Measurements from ENCODE around the gene PPIL6.

Gene PPIL6

GRCh38 chr6:109440331-109441068, at the start of gene PPIL6, which contains the start of gene SMPD2:
TSS of gene PPIL6 (minus strand) at chr6:109440628. CDS start at chr6:109440590, 38 bp downstream.
TSS of gene SMPD2 (plus strand) at chr6:109440724. CDS start at chr6:109441122, 398 bp downstream.
- DNase-seq: peak; percentile 89 to 97 (median 94)

GRCh38 chr6:109488001-109488400, 47.6 kb upstream of the PPIL6 start:
- DNase-seq: no peak

GRCh38 chr6:109486068-109486467, 45.6 kb upstream of the PPIL6 start:
- DNase-seq: no peak

GRCh38 chr6:109485266-109485935, 45.0 kb upstream of the PPIL6 start:
- no peak for DNase-seq

GRCh38 chr6:109484122-109484521, 43.7 kb upstream of the PPIL6 start:
- no peak for DNase-seq

- DNase-seq: peak in 1 of 3 donors; percentile 63
These were observed 43.3 kb upstream of the PPIL6 start for GRCh38 chr6:109483735-109484057.

- peak; percentile 94 to 98 (median 97) for DNase-seq
These were observed 42.7 kb upstream of the PPIL6 start, which contains the start of gene ZBTB24 for GRCh38 chr6:109482905-109483734. TSS of gene ZBTB24 (minus strand) at chr6:109483219. CDS start at chr6:109482026, 1,193 bp downstream.

- no peak for DNase-seq
These were observed 40.6 kb upstream of the PPIL6 start for GRCh38 chr6:109480993-109481480.

GRCh38 chr6:109478841-109479624, 38.6 kb upstream of the PPIL6 start:
- DNase-seq: no peak

- no peak for DNase-seq
These were observed 37.9 kb upstream of the PPIL6 start for GRCh38 chr6:109478222-109478805.

- no peak for DNase-seq
These were observed 37.3 kb upstream of the PPIL6 start for GRCh38 chr6:109477725-109478124.

- no peak for DNase-seq
These were observed 36.8 kb upstream of the PPIL6 start for GRCh38 chr6:109477184-109477583.

GRCh38 chr6:109475625-109476024, 35.2 kb upstream of the PPIL6 start:
- DNase-seq: no peak

GRCh38 chr6:109474995-109475394, 34.6 kb upstream of the PPIL6 start:
- DNase-seq: no peak

- no peak for DNase-seq
These were observed 32.7 kb upstream of the PPIL6 start for GRCh38 chr6:109473120-109473519.

- DNase-seq: no peak
These were observed 31.9 kb upstream of the PPIL6 start for GRCh38 chr6:109472132-109472995.

GRCh38 chr6:109471105-109471810, 30.8 kb upstream of the PPIL6 start:
- no peak for DNase-seq

- no peak for DNase-seq
These were observed 29.3 kb upstream of the PPIL6 start for GRCh38 chr6:109469591-109470189.

- DNase-seq: no peak
These were observed 27.3 kb upstream of the PPIL6 start for GRCh38 chr6:109467696-109468095.

All from suppressor macrophage treated with lipopolysaccharide for 1 hour (primary cell).